K562 (cell line): Measurements from ENCODE around the gene PAQR6. TPM values are rescaled to one million over a fixed set of nuclear protein-coding genes. Genes with fewer than 3 reads are reported as not detected.
A peak's percentile ranks its signal among the peaks of the same experiment; 100 is the strongest.

ENCODE experiments used
- BCOR ChIP-seq: fragments of 450-650 bp; IDR thresholded peaks from 2 replicates; pipeline ENCODE4 v1.6.1; 2016
- HSF4 ChIP-seq: fragments of 250-450 bp; sonication (Bioruptor Pico); IDR thresholded peaks from 2 replicates; pipeline ENCODE4 v2.1.2; 2022; ENCODE audit warnings: mild to moderate bottlenecking, moderate library complexity, borderline replicate concordance
- ILF3 ChIP-seq: fragments of 450-650 bp; IDR thresholded peaks from 2 replicates; pipeline ENCODE4 v1.6.1; 2018; ENCODE audit warnings: antibody characterized with exemption, mild to moderate bottlenecking, moderate library complexity, borderline replicate concordance
- NRF1 ChIP-seq, 2 experiments: fragments of 450-650 bp; IDR thresholded peaks in 1 of 2; conservative IDR thresholded peaks in 1 of 2; 2 replicates each; pipeline ENCODE4 v1.6.1; 2014; ENCODE audit warnings: mild to moderate bottlenecking in 2 of 2
- RBM39 ChIP-seq: fragments of 200-400 bp; formaldehyde crosslinking; optimal IDR thresholded peaks from 2 replicates; pipeline ENCODE3; 2018; ENCODE audit warnings: low read depth, low read length
- SRF ChIP-seq, 2 experiments: fragments of 250-450, 450-650 bp in 1 of 2; sonication (Bioruptor Pico) in 1 of 2; sonication (generic) in 1 of 2; formaldehyde crosslinking; IDR thresholded peaks; 2 replicates each; pipeline versions ENCODE4 v1.5.0 to v1.5.1; 2020 to 2022; ENCODE audit warnings: mild to moderate bottlenecking in 1 of 2, missing genetic modification reagents in 1 of 2
- TAF7 ChIP-seq: fragments of 450-650 bp; IDR thresholded peaks from 2 replicates; pipeline ENCODE4 v1.6.1; 2016; ENCODE audit warnings: missing genetic modification characterization, missing compliant biosample characterization
- THAP7 ChIP-seq: fragments of 250-450 bp; sonication (Bioruptor Pico); IDR thresholded peaks from 2 replicates; pipeline ENCODE4 v1.5.0; 2021
- YY1 ChIP-seq, 3 experiments: IDR thresholded peaks; 2 replicates each; pipeline ENCODE4 v1.6.1; 2011; ENCODE audit warnings: low read length in 2 of 3, mild to moderate bottlenecking in 2 of 3, moderate library complexity in 2 of 3, borderline replicate concordance in 1 of 3, control low read depth in 1 of 3, low read depth in 1 of 3; ENCODE audit not compliant: insufficient read depth in 3 of 3, insufficient replicate concordance in 2 of 3, control insufficient read depth in 1 of 3, insufficient read length in 1 of 3; ENCODE audit errors: extremely low read depth in 1 of 3
- ZC3H11A ChIP-seq: IDR thresholded peaks from 2 replicates; pipeline ENCODE4 v1.6.1; 2012; ENCODE audit warnings: low read depth, low read length, improper control_type of control experiment
- ZNF239 ChIP-seq: fragments of 250-450 bp; sonication (Bioruptor Pico); IDR thresholded peaks from 2 replicates; pipeline ENCODE4 v1.4.0; 2020; ENCODE audit warnings: mild to moderate bottlenecking
- ZNF77 ChIP-seq: fragments of 250-450 bp; sonication (Bioruptor Pico); IDR thresholded peaks from 2 replicates; pipeline ENCODE4 v1.5.0; 2020
- ZSCAN32 ChIP-seq: fragments of 450-650 bp; formaldehyde crosslinking; IDR thresholded peaks from 2 replicates; pipeline ENCODE4 v1.4.0; 2020; ENCODE audit warnings: mild to moderate bottlenecking, moderate library complexity
- polyA plus RNA-seq, 8 experiments: library from polyadenylated mRNA; depleted of rRNA in 4 of 8; stranded (reverse) in 5 of 8; unstranded in 3 of 8; fragments of >200 nt; fragmentation: Nextera tagmentation in 2 of 8; fragmentation: Illumina TruSeq in 1 of 8; extraction: Ambion mirVana in 2 of 8; extraction: Trizol in 1 of 8; gene quantifications; 2 replicates each; pipeline versions ENCODE4 v1.2.1 to v1.2.3, GENCODE V29; 2011 to 2014; ENCODE audit warnings: inconsistent platforms in 1 of 8, missing spikeins in 1 of 8
- total RNA-seq, 7 experiments: library from RNA; depleted of rRNA in 6 of 7; stranded (reverse); fragments of >200 nt in 6 of 7; fragmentation: Illumina TruSeq in 2 of 7; extraction: Trizol in 2 of 7; gene quantifications; 2 replicates each; pipeline versions ENCODE4 v1.2.1 to v1.2.3, GENCODE V29; 2011 to 2021; ENCODE audit warnings: low replicate concordance in 1 of 7
- TF ChIP-seq, protein P1 (sequence below): fragments of 250-450 bp; sonication (Bioruptor Pico); IDR thresholded peaks from 2 replicates; pipeline ENCODE4 v1.8.0; 2022; ENCODE audit warnings: moderate library complexity, mild to moderate bottlenecking, inconsistent platforms
- TF ChIP-seq, protein P2 (sequence below): sonication (generic); formaldehyde crosslinking; IDR thresholded peaks from 2 replicates; pipeline ENCODE4 v1.9.0; 2022; ENCODE audit warnings: mild to moderate bottlenecking, missing genetic modification reagents
- TF ChIP-seq, protein P3 (sequence below), 2 experiments: fragments of 450-650 bp in 1 of 2; sonication (generic) in 1 of 2; formaldehyde crosslinking in 1 of 2; IDR thresholded peaks; 2 replicates each; pipeline versions ENCODE4 v1.7.1 to v1.9.0; 2016 to 2022; ENCODE audit warnings: inconsistent platforms in 1 of 2, mild to moderate bottlenecking in 1 of 2, missing genetic modification reagents in 1 of 2

PAQR6 gene
- total and polyA plus RNA-seq, 9 of the 15 experiments (the other 6 are each of a cell fraction or from before 2014, with no cell fraction given): 0.07 to 1.8 (median 0.62) TPM

GRCh38 chr1:156193488-156194299, 54.2 kb downstream of the PAQR6 start, which contains the start of gene SLC25A44 (continued):
- TF ChIP-seq BCOR (peak; percentile 49; the same call in 1 of the 2 replicates), ZNF77 (CRISPR knock-in tag) (no peak), HSF4 (CRISPR knock-in tag) (no peak), THAP7 (CRISPR knock-in tag) (no peak), ILF3 (no peak), SRF (CRISPR knock-in tag; IDR thresholded peaks at IDR 0.05) (no peak), ZNF239 (CRISPR knock-in tag) (no peak), TAF7 (tag) (peak; percentile 75), RBM39 (no peak), NRF1 (conservative IDR thresholded peaks at IDR 0.05 in 1 of 2, IDR thresholded peaks at IDR 0.05 in 1 of 2) (peak; percentile 83 to 86), ZSCAN32 (no peak), ZC3H11A (no peak), YY1 (IDR thresholded peaks at IDR 0.05; ENCODE audit: borderline replicate concordance in 1 of 3, control insufficient read depth in 1 of 3, extremely low read depth in 1 of 3, insufficient read depth in 3 of 3, insufficient read length in 1 of 3, insufficient replicate concordance in 2 of 3, low read depth in 1 of 3, low read length in 2 of 3) (peak; percentile 98 to 99 (median 99))
- TF ChIP-seq, protein P1, sequence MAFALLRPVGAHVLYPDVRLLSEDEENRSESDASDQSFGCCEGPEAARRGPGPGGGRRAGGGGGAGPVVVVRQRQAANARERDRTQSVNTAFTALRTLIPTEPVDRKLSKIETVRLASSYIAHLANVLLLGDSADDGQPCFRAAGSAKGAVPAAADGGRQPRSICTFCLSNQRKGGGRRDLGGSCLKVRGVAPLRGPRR (CRISPR knock-in tag): no peak
- TF ChIP-seq, protein P2, sequence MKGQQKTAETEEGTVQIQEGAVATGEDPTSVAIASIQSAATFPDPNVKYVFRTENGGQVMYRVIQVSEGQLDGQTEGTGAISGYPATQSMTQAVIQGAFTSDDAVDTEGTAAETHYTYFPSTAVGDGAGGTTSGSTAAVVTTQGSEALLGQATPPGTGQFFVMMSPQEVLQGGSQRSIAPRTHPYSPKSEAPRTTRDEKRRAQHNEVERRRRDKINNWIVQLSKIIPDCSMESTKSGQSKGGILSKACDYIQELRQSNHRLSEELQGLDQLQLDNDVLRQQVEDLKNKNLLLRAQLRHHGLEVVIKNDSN: no peak
- TF ChIP-seq, protein P3, sequence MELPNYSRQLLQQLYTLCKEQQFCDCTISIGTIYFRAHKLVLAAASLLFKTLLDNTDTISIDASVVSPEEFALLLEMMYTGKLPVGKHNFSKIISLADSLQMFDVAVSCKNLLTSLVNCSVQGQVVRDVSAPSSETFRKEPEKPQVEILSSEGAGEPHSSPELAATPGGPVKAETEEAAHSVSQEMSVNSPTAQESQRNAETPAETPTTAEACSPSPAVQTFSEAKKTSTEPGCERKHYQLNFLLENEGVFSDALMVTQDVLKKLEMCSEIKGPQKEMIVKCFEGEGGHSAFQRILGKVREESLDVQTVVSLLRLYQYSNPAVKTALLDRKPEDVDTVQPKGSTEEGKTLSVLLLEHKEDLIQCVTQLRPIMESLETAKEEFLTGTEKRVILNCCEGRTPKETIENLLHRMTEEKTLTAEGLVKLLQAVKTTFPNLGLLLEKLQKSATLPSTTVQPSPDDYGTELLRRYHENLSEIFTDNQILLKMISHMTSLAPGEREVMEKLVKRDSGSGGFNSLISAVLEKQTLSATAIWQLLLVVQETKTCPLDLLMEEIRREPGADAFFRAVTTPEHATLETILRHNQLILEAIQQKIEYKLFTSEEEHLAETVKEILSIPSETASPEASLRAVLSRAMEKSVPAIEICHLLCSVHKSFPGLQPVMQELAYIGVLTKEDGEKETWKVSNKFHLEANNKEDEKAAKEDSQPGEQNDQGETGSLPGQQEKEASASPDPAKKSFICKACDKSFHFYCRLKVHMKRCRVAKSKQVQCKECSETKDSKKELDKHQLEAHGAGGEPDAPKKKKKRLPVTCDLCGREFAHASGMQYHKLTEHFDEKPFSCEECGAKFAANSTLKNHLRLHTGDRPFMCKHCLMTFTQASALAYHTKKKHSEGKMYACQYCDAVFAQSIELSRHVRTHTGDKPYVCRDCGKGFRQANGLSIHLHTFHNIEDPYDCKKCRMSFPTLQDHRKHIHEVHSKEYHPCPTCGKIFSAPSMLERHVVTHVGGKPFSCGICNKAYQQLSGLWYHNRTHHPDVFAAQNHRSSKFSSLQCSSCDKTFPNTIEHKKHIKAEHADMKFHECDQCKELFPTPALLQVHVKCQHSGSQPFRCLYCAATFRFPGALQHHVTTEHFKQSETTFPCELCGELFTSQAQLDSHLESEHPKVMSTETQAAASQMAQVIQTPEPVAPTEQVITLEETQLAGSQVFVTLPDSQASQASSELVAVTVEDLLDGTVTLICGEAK (IDR thresholded peaks at IDR 0.05): peak; percentile 98
- TF ChIP-seq, protein P3 (CRISPR knock-in tag; IDR thresholded peaks at IDR 0.05): no peak
